ENCODE data around the gene RNASE7. TPM values are rescaled to one million over a fixed set of nuclear protein-coding genes. Genes with fewer than 3 reads are reported as not detected.
"Not testable (repeated sequence)": the region's sequence is repeated elsewhere in the genome, so short reads cannot be mapped to it uniquely, and the experiment has no call there.

Gene RNASE7
- 1.2 TPM for total RNA-seq

- DNase-seq: no peak
Observed at GRCh38 chr14:21041676-21042433, at the start of gene RNASE7. Gene RNASE7, plus strand, starts transcription at chr14:21042362. Its CDS starts 631 bp downstream, at chr14:21042993.

DNA sequence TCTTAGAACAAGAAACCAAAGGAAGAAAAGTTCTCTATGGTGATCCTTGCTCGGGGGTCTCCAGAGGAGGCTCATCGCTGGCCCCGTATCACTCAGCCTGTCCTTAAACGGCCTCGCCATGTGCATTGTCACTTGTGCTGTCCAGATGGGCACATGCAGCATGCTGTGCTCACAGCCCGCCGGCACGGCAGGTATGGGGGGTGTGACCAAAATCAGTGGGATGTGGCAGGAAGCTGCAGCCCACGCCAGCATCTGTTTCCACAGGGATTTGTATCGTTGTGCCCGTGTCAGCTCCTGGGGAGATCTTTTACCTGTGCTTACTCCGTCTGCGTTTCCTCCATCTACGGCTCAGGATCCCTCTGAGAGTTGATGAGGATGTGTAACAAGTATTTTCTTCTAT, 45.6 kb upstream of the RNASE7 start:
- DNase-seq: no peak

DNA sequence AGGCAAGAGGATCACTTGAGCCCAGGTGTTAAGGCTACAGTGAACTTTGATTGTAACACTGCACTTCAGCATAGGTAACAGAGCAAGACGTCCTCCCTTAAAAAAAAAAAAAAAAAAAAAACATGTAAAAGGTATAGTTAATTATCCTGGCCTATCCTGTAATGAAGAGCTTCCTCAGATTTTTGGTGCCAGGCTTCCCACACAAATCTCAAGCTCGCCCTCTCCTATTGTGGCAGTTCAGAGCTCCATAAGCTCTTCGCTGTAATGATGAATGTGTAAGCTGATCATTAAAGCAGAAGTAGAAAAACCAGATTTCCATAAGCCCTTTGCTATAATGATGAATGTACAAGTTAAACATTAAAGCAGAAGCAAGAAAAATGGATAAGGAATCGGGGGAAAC, 45.0 kb upstream of the RNASE7 start:
- DNase-seq: no peak

DNA sequence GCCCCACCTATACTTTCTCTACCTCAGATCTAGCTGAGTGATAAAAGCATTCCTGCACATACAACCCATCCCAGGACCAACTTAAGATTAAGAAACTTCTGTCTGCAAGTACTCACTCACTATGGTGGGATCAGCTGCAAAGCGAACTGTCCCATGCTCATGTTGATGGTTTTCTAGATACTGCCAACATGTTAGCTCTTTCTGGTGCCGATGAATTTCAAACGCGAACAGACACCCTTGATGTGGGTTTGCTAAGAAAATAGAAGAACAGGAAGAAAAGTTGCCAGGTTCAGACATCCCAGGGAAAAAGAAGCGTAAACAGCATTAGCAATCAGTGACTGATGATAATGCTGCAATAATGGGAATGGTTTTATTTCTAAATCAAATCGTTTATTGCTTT, 44.6 kb upstream of the RNASE7 start:
- DNase-seq: no peak

DNA sequence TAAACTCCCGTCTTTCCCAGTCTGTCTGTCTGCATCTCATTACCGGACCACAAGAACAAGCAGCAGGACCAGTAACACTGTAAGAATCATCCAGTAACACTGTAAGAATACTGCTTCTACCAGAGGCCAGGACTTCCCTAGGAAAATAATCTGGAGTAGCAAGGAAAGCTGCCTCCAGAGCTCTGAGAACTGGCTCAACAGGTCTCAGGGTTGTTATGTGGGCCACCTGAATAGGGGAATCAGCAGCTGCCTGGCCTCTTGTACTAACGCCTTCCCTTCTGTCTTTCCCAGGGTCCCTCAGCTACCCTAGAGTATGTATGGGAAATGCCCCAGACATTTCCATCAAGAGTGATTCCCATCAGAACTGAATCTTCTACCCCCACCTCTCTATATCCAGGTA, 44.0 kb upstream of the RNASE7 start:
- DNase-seq: no peak

- DNase-seq: peak; percentile 24
Observed at GRCh38 chr14:20998674-20999366, 43.3 kb upstream of the RNASE7 start, which contains the start of gene SLC39A2. Gene SLC39A2, plus strand, starts transcription at chr14:20999293. Its CDS starts 154 bp downstream, at chr14:20999447.

- no peak for DNase-seq
Observed at GRCh38 chr14:20999591-20999990, 42.6 kb upstream of the RNASE7 start.

DNA sequence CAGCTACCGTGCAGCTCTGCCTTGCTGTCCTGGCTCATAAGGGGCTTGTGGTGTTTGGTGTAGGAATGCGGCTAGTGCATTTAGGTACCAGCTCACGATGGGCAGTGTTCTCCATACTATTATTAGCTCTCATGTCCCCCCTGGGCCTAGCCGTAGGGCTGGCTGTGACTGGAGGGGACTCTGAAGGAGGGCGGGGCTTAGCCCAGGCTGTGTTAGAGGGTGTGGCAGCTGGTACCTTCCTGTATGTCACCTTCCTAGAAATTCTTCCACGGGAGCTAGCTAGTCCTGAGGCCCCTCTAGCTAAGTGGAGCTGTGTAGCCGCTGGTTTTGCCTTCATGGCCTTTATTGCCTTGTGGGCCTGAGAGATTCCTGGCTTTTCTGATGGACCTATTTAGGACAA, 40.9 kb upstream of the RNASE7 start:
- DNase-seq: no peak

DNA sequence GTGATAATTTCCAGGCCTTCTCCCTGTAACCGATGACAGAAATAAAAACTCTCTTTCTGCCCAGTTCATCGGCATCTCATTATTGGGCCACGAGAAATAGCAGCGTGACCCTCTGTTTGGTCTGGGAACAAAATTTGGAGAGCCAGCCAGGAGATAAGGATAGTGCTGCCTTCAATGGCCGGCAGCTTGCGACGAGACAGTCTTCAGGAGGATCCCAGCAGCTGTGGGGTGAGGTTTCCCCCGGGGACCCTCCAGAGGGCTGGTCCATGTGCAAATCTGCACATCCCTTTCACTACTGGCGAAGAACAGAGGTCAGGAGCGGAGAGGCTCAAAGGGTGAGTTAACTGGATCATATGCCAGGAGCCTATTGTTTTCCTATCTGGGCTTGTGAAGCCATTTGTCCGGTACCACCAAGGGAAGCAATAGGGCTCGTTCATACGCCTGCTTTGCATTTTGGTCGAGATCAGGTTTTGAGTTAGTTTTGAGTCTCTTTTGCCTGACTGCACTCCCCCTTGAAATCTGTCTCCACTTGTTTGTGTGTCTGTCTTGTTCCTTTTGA, 38.3 kb upstream of the RNASE7 start:
- no peak for DNase-seq

DNA sequence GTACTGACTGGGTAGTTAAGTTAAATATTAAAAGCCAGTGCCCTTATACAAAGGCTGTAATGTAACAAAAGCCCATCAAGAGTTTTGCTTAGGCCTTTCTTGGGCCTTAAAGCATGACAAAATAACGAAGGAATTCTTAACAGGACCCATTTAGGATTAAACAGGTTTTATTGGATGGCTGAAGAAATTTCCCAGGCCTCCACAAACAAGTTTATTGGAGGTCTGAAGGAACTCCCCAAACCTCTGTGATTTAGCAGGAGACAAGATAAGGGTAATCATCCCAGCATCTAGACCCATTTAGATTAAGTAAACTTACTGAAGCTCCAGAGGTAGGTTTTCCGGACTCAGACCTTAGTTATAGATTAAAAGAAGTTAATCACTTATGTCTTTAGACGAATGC, 32.4 kb upstream of the RNASE7 start:
- not testable (repeated sequence) for DNase-seq

DNA sequence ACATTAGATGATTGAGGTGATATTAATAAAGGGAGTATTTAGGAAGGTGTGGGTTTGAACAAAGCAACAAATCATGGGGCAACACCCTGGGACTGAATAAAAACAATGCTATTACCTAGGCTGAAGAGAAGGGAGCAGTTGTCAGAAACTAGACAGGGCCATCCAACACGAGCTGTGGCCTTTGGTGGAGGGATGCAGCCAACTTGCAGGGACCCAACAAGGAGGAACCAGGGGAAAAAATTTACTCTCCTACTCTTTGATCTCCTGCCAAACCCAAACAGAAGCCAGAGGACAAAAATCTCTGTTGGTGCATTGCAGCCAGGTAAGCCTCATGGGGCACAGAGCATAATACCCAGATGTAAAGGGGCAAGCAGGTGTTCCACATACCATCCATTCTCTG, 31.0 kb upstream of the RNASE7 start:
- DNase-seq: no peak

GRCh38 chr14:21014761-21015190, 27.4 kb upstream of the RNASE7 start:
- DNase-seq: peak; percentile 96

DNA sequence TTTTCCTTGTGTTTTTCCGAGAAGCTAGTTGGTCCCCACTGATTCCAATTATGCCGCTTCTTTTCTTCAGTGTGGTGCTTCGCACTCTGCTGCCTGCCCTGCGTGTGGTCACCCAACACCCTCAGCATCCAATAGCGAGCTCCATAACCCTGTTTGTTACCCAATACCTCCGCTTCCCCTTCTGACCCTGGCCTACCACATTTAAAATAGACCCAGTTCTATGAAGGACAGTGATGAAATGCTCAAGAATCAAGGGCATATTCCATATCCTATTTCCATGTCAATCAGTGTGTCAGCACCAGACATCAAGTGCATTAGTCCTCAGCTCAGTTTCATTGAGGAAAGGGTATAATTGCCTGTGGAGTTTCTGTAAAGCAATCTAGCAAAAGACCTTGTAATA, 26.9 kb upstream of the RNASE7 start:
- no peak for DNase-seq

GRCh38 chr14:21016413-21017190, 25.6 kb upstream of the RNASE7 start:
- DNase-seq: no peak

- no peak for DNase-seq
Observed at GRCh38 chr14:21017528-21018245, 24.5 kb upstream of the RNASE7 start.

DNA sequence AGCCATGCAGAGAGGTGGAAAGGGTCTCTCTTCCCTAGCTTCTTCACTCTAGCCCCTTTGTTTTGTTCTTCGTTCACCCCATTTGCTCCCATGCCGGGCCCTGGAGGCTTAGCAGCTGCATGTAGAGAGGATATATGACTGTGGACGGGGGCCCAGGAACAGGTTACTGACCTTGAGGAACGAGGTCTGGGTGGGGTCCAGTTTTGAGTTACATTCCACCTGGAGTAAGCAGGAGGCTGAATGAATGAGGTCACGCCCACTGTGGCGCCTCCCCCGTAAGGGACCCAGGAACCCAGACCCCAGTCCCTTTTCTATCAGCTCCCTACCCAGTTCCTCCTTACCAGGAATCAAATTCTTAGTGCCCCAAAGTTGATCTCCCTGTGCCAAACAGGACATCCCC, 23.9 kb upstream of the RNASE7 start:
- no peak for DNase-seq

DNA sequence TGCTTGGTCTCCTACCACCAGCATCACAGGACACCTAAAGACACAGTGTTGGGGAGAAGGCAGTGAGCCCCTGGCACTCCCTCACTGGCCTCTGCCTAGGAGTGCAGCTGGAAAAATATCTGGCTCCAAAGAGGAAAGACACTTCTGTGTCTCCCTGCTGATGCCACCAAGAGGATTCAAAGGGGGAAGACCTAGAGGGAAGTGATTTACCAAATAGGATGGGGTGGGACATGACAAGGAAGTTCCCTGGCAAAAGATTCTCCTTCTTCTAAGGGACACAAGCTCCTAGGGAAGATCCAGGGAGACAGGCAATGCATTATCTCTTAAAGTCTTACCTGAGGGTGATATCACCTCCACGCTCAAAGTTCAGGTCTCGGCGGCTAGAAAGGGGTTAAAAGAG, 23.4 kb upstream of the RNASE7 start:
- no peak for DNase-seq

DNA sequence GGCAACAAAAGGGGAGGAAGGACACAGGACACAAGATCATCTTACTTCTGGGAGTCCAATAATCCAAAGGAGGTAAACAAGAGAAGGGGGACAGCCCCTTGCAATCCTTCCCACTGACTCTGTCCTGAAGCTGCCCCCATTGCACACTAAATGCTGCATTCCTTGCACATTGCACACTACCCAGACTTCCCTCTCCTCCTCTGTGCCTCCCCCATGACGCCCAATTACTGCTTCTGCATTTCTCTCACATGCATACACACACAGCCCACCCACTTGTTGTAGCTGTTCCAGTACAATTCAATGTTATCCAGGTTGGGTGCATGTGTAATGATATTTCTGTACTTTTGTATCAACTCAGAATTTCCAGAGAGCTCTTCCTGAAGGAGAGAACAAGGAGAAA, 22.8 kb upstream of the RNASE7 start:
- DNase-seq: no peak

- DNase-seq: no peak
Observed at GRCh38 chr14:21020977-21021545, 21.1 kb upstream of the RNASE7 start.

DNA sequence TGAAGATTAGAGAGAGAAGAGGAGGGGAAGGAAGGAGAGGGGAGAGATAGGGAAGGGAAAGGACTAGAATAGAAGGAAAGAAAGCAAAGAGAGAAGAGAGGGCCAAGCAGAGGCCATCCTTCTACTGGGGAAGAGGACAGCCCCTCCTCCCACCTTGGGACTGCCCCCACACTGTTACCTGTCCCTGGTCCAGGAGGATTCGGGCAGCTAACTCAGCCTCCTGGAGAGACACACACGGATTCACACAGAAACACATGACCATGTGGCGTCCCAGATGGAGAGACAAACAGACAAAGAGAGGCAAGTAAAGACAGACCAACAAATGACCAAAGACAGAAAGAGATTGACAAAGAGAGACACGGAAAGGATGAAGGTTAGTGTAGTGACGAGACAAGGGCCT, 19.5 kb upstream of the RNASE7 start:
- no peak for DNase-seq

- no peak for DNase-seq
Observed at GRCh38 chr14:21023174-21023573, 19.0 kb upstream of the RNASE7 start.
